ENCODE results near the gene FOXM1. TPM values are rescaled to one million over a fixed set of nuclear protein-coding genes. Genes with fewer than 3 reads are reported as not detected.

Gene FOXM1
- total and polyA plus RNA-seq, 2 of the 13 experiments (the other 11 are each of a cell fraction or from before 2014, with no cell fraction given), result 17.1 to 25.9 TPM

DNA sequence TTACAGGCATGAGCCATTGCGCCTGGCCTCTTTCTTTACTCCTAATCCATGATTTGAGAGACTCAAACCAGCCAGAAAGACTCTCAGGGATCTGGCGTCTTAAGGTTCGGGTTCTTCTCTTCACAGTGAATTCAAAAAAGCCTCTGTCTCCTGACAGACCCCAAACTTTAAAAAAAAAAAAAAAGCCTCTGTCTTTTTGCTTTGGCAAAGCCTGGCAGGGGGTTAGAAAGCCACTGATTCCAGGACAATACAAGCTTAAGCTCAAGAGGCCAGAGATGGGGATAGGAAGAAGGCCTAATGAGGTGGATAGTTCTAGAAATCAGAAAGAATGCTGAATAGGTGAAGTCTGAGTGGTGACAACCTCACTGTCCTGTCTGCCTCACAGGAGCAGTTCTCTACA lies 50.9 kb downstream of the FOXM1 start:
- Histone ChIP-seq H3K36me3 (replicated peaks in 1 of 2; ENCODE audit: control insufficient read depth in 1 of 2, insufficient read depth in 2 of 2, low read length in 2 of 2) (peaks cover 18 to 63% of the 10 kb centered on the region in 2 experiments; a peak in 4 of 5 replicates), H3K27me3 (ENCODE audit: control insufficient read depth in 1 of 2, insufficient read depth in 2 of 2, low read length in 2 of 2) (no peaks in the 10 kb centered on the region), H4K20me1 (ENCODE audit: insufficient read depth, low read length) (no peaks in the 10 kb centered on the region), H2AFZ (ENCODE audit: low read length) (no peak overlapping the region), H3K4me3 (replicated peaks in 1 of 3; ENCODE audit: insufficient read depth in 1 of 3, low read depth in 2 of 3, low read length in 3 of 3) (no peak overlapping the region), H3K9me3 (ENCODE audit: low read length) (no peaks in the 10 kb centered on the region), H3K9ac (ENCODE audit: insufficient read depth, low read depth, low read length) (no peak overlapping the region), H3K27ac (ENCODE audit: extremely low read length, insufficient read depth, low read length) (no peak overlapping the region), H3K4me1 (ENCODE audit: insufficient read depth, low read length) (no peaks in the 10 kb centered on the region), H3K79me2 (ENCODE audit: insufficient read depth, low read length) (no peaks in the 10 kb centered on the region), H3K4me2 (ENCODE audit: low read depth, low read length) (no peak overlapping the region)
- no peak for DNase-seq (ENCODE audit: low spot score)
- no peak for FAIRE-seq
- no TSS peak for BruUV-seq (replicated peaks)
- POLR2A ChIA-PET, result interaction anchor here (1.3 kb wide), 1 partner anchor 23 kb away, joined by 3 read pairs; no protein-coding TSS in a partner anchor
- in situ Hi-C loops (cut with HindIII; ENCODE audit: extremely low pct_ligation_motif_present, low pct_unique_long_range_greater_than_20kb) (no loop called here), intact Hi-C loops (cut with micrococcal nuclease; ENCODE audit: unreplicated experiment) (no loop called here)
- no peak for ATAC-seq
- CTCF ChIA-PET (ENCODE audit: low intra/inter-chr PET ratio, low total read pairs), result no interaction called here
- 94% methylated on average over 3 of the region's 3 CpGs for WGBS (ENCODE audit: low lambda C conversion rate)
- TF ChIP-seq, protein P1, sequence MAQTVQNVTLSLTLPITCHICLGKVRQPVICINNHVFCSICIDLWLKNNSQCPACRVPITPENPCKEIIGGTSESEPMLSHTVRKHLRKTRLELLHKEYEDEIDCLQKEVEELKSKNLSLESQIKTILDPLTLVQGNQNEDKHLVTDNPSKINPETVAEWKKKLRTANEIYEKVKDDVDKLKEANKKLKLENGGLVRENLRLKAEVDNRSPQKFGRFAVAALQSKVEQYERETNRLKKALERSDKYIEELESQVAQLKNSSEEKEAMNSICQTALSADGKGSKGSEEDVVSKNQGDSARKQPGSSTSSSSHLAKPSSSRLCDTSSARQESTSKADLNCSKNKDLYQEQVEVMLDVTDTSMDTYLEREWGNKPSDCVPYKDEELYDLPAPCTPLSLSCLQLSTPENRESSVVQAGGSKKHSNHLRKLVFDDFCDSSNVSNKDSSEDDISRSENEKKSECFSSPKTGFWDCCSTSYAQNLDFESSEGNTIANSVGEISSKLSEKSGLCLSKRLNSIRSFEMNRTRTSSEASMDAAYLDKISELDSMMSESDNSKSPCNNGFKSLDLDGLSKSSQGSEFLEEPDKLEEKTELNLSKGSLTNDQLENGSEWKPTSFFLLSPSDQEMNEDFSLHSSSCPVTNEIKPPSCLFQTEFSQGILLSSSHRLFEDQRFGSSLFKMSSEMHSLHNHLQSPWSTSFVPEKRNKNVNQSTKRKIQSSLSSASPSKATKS (CRISPR knock-in tag; IDR thresholded peaks at IDR 0.05), result no peak
- TF ChIP-seq ZNF451 (CRISPR knock-in tag; IDR thresholded peaks at IDR 0.05) (no peak), POLR2AphosphoS2 (IDR thresholded peaks at IDR 0.05; ENCODE audit: low read depth, low read length) (no peak), POGZ (CRISPR knock-in tag; IDR thresholded peaks at IDR 0.05) (no peak), ZFP37 (CRISPR knock-in tag; IDR thresholded peaks at IDR 0.05; ENCODE audit: borderline replicate concordance) (no peak), ISX (CRISPR knock-in tag; conservative IDR thresholded peaks at IDR 0.05) (no peak), ZNF577 (CRISPR knock-in tag; IDR thresholded peaks at IDR 0.05; ENCODE audit: borderline replicate concordance, low read depth) (no peak), GATAD2A (CRISPR knock-in tag; IDR thresholded peaks at IDR 0.05) (no peak), ZXDC (CRISPR knock-in tag; IDR thresholded peaks at IDR 0.05) (no peak), MIER2 (CRISPR knock-in tag; IDR thresholded peaks at IDR 0.05) (no peak), SPEN (CRISPR knock-in tag; IDR thresholded peaks at IDR 0.05; ENCODE audit: low read depth) (no peak)
- TF ChIP-seq, protein P2, sequence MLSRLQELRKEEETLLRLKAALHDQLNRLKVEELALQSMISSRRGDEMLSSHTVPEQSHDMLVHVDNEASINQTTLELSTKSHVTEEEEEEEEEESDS (CRISPR knock-in tag; IDR thresholded peaks at IDR 0.05; ENCODE audit: borderline replicate concordance), result no peak
